Breast epithelium (tissue), 3 donors: ENCODE measurements around the gene PPP2CA.

ENCODE experiments used
- CTCF ChIP-seq, 3 donors: fragments of 450-650 bp; IDR thresholded peaks; one replicate each; pipeline ENCODE4 v1.5.1; 2016 to 2017; ENCODE audit warnings: antibody characterized with exemption in 3 of 3, mild to moderate bottlenecking in 3 of 3, moderate library complexity in 3 of 3
- POLR2A ChIP-seq: fragments of 450-650 bp; IDR thresholded peaks from one replicate; pipeline ENCODE4 v1.6.1; 2016; ENCODE audit warnings: antibody characterized with exemption, mild to moderate bottlenecking, moderate library complexity

- TF ChIP-seq POLR2A (no peak), CTCF (IDR thresholded peaks at IDR 0.05) (no peak)
Observed at GRCh38 chr5:134148316-134148715, 77.6 kb downstream of the PPP2CA start.
